A673 (cell line): Measurements from ENCODE around the gene MAGEB1.

ENCODE experiments used
- CTCF ChIP-seq: fragments of 300-800, 200-600 bp; sonication (generic); conservative IDR thresholded peaks from 2 replicates; pipeline ENCODE4 v1.5.1; 2017; ENCODE audit warnings: low read depth, mild to moderate bottlenecking, antibody characterized with exemption, low read length, moderate library complexity, mixed read lengths
- EZH2 ChIP-seq: fragments of 200-600 bp; sonication (generic); IDR thresholded peaks from 2 replicates; pipeline ENCODE4 v1.6.1; 2017; ENCODE audit warnings: borderline replicate concordance, low read depth, mild to moderate bottlenecking, mixed read lengths, antibody characterized with exemption, low read length; ENCODE audit not compliant: poor library complexity, severe bottlenecking

- TF ChIP-seq CTCF (no peak), EZH2 (no peak)
Observed at GRCh38 chrX:30217465-30217864, 29.5 kb upstream of the MAGEB1 start.
